H1 (cell line): ENCODE measurements around the gene GNA12. TPM values are rescaled to one million over a fixed set of nuclear protein-coding genes. Genes with fewer than 3 reads are reported as not detected.

ENCODE experiments used
- BCL11A ChIP-seq, 2 experiments: IDR thresholded peaks; one replicate each; pipeline ENCODE4 v1.6.1; 2011; ENCODE audit warnings: low read depth in 2 of 2, low read length in 2 of 2, mild to moderate bottlenecking in 2 of 2
- BRCA1 ChIP-seq: IDR thresholded peaks from 2 replicates; pipeline ENCODE4 v1.6.1; 2012; ENCODE audit warnings: low read depth, low read length, improper control_type of control experiment
- CEBPB ChIP-seq: IDR thresholded peaks from 2 replicates; pipeline ENCODE4 v1.6.1; 2012; ENCODE audit warnings: low read depth, low read length
- HDAC6 ChIP-seq: IDR thresholded peaks from one replicate; pipeline ENCODE4 v1.7.1; 2012; ENCODE audit warnings: low read depth, mild to moderate bottlenecking, inconsistent platforms, low read length, moderate library complexity
- MAFK ChIP-seq: IDR thresholded peaks from 2 replicates; pipeline ENCODE4 v1.6.1; 2012; ENCODE audit warnings: low read depth, mild to moderate bottlenecking, improper control_type of control experiment, low read length
- POU5F1 ChIP-seq: IDR thresholded peaks from 2 replicates; pipeline ENCODE4 v1.6.1; 2011; ENCODE audit warnings: low read depth, mild to moderate bottlenecking, low read length, moderate library complexity
- RFX5 ChIP-seq: IDR thresholded peaks from 2 replicates; pipeline ENCODE4 v1.6.1; 2011; ENCODE audit warnings: low read depth, low read length, improper control_type of control experiment, borderline replicate concordance
- RXRA ChIP-seq: IDR thresholded peaks from 2 replicates; pipeline ENCODE4 v1.6.1; 2011; ENCODE audit warnings: low read depth, mild to moderate bottlenecking, low read length, moderate library complexity; ENCODE audit not compliant: insufficient read depth
- TAF7 ChIP-seq: optimal IDR thresholded peaks from 2 replicates; pipeline ENCODE3; 2011; ENCODE audit warnings: low read depth, mild to moderate bottlenecking, inconsistent platforms, low read length, moderate library complexity, borderline replicate concordance
- TBP ChIP-seq: IDR thresholded peaks from 2 replicates; pipeline ENCODE4 v1.6.1; 2011; ENCODE audit warnings: low read depth, low read length, improper control_type of control experiment
- polyA plus RNA-seq, 7 experiments: library from polyadenylated mRNA; depleted of rRNA in 3 of 7; stranded (reverse) in 5 of 7; unstranded in 2 of 7; fragments of >200 nt in 5 of 7; fragments of 200-250 nt in 2 of 7; gene quantifications; 1 replicate in 5 of 7; 2 replicates in 1 of 7; 4 replicates in 1 of 7; pipeline versions ENCODE4 v1.2.1 to v1.2.3, GENCODE V29; 2011 to 2013; ENCODE audit warnings: missing spikeins in 2 of 7, mixed read lengths in 2 of 7
- total RNA-seq: library from RNA; stranded (reverse); fragmentation: NEBNext Ultra II Directional; extraction: Animal tissue kit (Norgen Biotek cat#: 25700); gene quantifications from 2 replicates; pipeline ENCODE4 v1.2.1, GENCODE V29; 2021
- TF ChIP-seq, protein P1 (sequence below): fragments of 300-600 bp; sonication (generic); IDR thresholded peaks from 2 replicates; pipeline ENCODE4 v1.7.1; 2012; ENCODE audit warnings: low read length, moderate library complexity, mild to moderate bottlenecking, inconsistent platforms; ENCODE audit not compliant: insufficient replicate concordance

Gene GNA12
- total and polyA plus RNA-seq, 2 of the 8 experiments (the other 6 are each of a cell fraction or from before 2014, with no cell fraction given): 96.5 to 109 TPM

DNA sequence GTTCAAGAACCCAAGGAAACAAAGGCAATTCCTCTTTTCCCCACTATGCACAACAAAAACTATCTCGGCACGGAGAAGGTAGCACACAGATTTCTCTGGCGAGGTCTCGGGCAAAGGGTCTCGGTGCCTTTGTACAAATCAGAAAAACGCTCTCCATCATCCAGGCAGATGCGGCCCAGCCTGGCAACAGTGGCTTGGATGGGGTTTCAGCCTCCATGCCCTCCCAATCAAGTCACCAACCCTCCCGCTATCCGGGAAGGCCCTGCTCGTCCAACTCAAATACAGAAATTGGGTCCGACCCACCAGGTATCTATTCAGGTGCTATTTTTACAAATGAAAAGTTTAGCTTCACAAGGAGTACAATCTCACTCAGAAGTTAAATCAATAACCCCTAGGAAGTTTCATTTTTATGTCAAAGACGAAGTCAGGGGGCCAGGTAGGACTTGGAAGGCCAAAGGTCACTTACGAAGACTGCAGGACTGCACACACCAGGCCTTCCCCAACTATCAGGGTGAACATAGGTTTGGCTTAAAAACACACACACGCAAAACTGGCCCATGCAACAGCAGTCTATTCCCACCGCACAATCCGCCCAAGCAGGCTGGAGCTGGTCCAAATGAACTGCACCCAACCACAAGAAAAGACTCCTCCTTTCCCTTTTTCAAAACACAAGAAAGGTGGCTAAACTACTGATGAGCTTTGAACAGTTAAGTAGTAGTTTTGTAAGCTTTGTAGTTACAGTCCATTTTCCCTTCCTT is 43.0 kb downstream of the GNA12 start (continued):
- TF ChIP-seq, protein P1, sequence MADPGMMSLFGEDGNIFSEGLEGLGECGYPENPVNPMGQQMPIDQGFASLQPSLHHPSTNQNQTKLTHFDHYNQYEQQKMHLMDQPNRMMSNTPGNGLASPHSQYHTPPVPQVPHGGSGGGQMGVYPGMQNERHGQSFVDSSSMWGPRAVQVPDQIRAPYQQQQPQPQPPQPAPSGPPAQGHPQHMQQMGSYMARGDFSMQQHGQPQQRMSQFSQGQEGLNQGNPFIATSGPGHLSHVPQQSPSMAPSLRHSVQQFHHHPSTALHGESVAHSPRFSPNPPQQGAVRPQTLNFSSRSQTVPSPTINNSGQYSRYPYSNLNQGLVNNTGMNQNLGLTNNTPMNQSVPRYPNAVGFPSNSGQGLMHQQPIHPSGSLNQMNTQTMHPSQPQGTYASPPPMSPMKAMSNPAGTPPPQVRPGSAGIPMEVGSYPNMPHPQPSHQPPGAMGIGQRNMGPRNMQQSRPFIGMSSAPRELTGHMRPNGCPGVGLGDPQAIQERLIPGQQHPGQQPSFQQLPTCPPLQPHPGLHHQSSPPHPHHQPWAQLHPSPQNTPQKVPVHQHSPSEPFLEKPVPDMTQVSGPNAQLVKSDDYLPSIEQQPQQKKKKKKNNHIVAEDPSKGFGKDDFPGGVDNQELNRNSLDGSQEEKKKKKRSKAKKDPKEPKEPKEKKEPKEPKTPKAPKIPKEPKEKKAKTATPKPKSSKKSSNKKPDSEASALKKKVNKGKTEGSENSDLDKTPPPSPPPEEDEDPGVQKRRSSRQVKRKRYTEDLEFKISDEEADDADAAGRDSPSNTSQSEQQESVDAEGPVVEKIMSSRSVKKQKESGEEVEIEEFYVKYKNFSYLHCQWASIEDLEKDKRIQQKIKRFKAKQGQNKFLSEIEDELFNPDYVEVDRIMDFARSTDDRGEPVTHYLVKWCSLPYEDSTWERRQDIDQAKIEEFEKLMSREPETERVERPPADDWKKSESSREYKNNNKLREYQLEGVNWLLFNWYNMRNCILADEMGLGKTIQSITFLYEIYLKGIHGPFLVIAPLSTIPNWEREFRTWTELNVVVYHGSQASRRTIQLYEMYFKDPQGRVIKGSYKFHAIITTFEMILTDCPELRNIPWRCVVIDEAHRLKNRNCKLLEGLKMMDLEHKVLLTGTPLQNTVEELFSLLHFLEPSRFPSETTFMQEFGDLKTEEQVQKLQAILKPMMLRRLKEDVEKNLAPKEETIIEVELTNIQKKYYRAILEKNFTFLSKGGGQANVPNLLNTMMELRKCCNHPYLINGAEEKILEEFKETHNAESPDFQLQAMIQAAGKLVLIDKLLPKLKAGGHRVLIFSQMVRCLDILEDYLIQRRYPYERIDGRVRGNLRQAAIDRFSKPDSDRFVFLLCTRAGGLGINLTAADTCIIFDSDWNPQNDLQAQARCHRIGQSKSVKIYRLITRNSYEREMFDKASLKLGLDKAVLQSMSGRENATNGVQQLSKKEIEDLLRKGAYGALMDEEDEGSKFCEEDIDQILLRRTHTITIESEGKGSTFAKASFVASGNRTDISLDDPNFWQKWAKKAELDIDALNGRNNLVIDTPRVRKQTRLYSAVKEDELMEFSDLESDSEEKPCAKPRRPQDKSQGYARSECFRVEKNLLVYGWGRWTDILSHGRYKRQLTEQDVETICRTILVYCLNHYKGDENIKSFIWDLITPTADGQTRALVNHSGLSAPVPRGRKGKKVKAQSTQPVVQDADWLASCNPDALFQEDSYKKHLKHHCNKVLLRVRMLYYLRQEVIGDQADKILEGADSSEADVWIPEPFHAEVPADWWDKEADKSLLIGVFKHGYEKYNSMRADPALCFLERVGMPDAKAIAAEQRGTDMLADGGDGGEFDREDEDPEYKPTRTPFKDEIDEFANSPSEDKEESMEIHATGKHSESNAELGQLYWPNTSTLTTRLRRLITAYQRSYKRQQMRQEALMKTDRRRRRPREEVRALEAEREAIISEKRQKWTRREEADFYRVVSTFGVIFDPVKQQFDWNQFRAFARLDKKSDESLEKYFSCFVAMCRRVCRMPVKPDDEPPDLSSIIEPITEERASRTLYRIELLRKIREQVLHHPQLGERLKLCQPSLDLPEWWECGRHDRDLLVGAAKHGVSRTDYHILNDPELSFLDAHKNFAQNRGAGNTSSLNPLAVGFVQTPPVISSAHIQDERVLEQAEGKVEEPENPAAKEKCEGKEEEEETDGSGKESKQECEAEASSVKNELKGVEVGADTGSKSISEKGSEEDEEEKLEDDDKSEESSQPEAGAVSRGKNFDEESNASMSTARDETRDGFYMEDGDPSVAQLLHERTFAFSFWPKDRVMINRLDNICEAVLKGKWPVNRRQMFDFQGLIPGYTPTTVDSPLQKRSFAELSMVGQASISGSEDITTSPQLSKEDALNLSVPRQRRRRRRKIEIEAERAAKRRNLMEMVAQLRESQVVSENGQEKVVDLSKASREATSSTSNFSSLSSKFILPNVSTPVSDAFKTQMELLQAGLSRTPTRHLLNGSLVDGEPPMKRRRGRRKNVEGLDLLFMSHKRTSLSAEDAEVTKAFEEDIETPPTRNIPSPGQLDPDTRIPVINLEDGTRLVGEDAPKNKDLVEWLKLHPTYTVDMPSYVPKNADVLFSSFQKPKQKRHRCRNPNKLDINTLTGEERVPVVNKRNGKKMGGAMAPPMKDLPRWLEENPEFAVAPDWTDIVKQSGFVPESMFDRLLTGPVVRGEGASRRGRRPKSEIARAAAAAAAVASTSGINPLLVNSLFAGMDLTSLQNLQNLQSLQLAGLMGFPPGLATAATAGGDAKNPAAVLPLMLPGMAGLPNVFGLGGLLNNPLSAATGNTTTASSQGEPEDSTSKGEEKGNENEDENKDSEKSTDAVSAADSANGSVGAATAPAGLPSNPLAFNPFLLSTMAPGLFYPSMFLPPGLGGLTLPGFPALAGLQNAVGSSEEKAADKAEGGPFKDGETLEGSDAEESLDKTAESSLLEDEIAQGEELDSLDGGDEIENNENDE: no peak
- TF ChIP-seq TBP (no peak), MAFK (no peak), TAF7 (no peak), HDAC6 (no peak), RXRA (no peak), POU5F1 (no peak), BCL11A (IDR thresholded peaks at IDR 0.05; ENCODE audit: low read depth in 2 of 2, low read length in 2 of 2) (no peak), RFX5 (no peak), CEBPB (no peak), BRCA1 (no peak)
